WTC11 (cell line): ENCODE results near the gene TOMM5. TPM values are rescaled to one million over a fixed set of nuclear protein-coding genes. Genes with fewer than 3 reads are reported as not detected.

Experiments used
- ATAC-seq: fragments of 200-7000 bp; cut with Tn5 transposase; 2 replicates; pipeline ENCODE4 v1.10.0; 2021; ENCODE audit warnings: mild to moderate bottlenecking, moderate library complexity
- CTCF ChIA-PET: fragments of 300-600 bp; sonication (Branson Sonifier 250); formaldehyde crosslinking; loops from one replicate; lab custom pipeline; 2021; ENCODE audit warnings: antibody characterized with exemption; lab: Charles Lee
- POLR2A ChIA-PET: fragments of 350-600 bp; sonication (Branson Sonifier 250); formaldehyde crosslinking; loops from one replicate; lab custom pipeline; 2021; ENCODE audit warnings: antibody characterized with exemption; lab: Charles Lee
- DNase-seq: peaks from one replicate; pipeline ENCODE4 v3.0.0; 2021; ENCODE audit warnings: low spot score
- H3K27ac Mint-ChIP-seq: 2 replicates; pipeline ENCODE4 v1.8.0; 2021; ENCODE audit warnings: mixed read lengths
- H3K27me3 Mint-ChIP-seq: 2 replicates; pipeline ENCODE4 v1.8.0; 2021; ENCODE audit warnings: low read depth, mild to moderate bottlenecking, moderate library complexity, mixed read lengths
- H3K36me3 Mint-ChIP-seq: 2 replicates; pipeline ENCODE4 v1.8.0; 2021; ENCODE audit warnings: mixed read lengths
- H3K4me1 Mint-ChIP-seq: 2 replicates; pipeline ENCODE4 v1.8.0; 2022; ENCODE audit warnings: mixed read lengths
- H3K4me3 Mint-ChIP-seq: 2 replicates; pipeline ENCODE4 v1.8.0; 2021; ENCODE audit warnings: mild to moderate bottlenecking, moderate library complexity, mixed read lengths
- H3K9me3 Mint-ChIP-seq: 2 replicates; pipeline ENCODE4 v1.8.0; 2021; ENCODE audit warnings: mixed read lengths
- CREB1 ChIP-seq: sonication (generic); formaldehyde crosslinking; IDR thresholded peaks from 2 replicates; pipeline ENCODE4 v1.8.0; 2023; ENCODE audit warnings: mild to moderate bottlenecking, missing genetic modification reagents
- E2F5 ChIP-seq: sonication (generic); formaldehyde crosslinking; IDR thresholded peaks from 2 replicates; pipeline ENCODE4 v1.8.1; 2022; ENCODE audit warnings: mild to moderate bottlenecking, moderate library complexity, missing genetic modification reagents
- EMX1 ChIP-seq: fragments of 250-450 bp; sonication (Bioruptor Pico); IDR thresholded peaks from 2 replicates; pipeline ENCODE4 v1.8.0; 2021; ENCODE audit warnings: mild to moderate bottlenecking
- FOXJ3 ChIP-seq: sonication (generic); formaldehyde crosslinking; IDR thresholded peaks from 2 replicates; pipeline ENCODE4 v1.9.0; 2021; ENCODE audit warnings: missing genetic modification reagents, mild to moderate bottlenecking, borderline replicate concordance
- GABPB1 ChIP-seq: sonication (generic); formaldehyde crosslinking; IDR thresholded peaks from 2 replicates; pipeline ENCODE4 v1.8.1; 2023; ENCODE audit warnings: mild to moderate bottlenecking, missing genetic modification reagents
- JUN ChIP-seq: sonication (generic); formaldehyde crosslinking; IDR thresholded peaks from 2 replicates; pipeline ENCODE4 v1.8.0; 2023; ENCODE audit warnings: mild to moderate bottlenecking, missing genetic modification reagents
- MYBL2 ChIP-seq: sonication (generic); formaldehyde crosslinking; IDR thresholded peaks from 2 replicates; pipeline ENCODE4 v1.8.1; 2023; ENCODE audit warnings: mild to moderate bottlenecking, moderate library complexity, missing genetic modification reagents
- RELA ChIP-seq: sonication (generic); formaldehyde crosslinking; IDR thresholded peaks from 2 replicates; pipeline ENCODE4 v1.8.1; 2022; ENCODE audit warnings: missing genetic modification reagents, mild to moderate bottlenecking, borderline replicate concordance
- ZNF396 ChIP-seq: fragments of 250-450 bp; sonication (Bioruptor Pico); IDR thresholded peaks from 2 replicates; pipeline ENCODE4 v1.8.0; 2021; ENCODE audit warnings: mild to moderate bottlenecking, moderate library complexity, borderline replicate concordance
- ZSCAN18 ChIP-seq: fragments of 250-450 bp; sonication (Bioruptor Pico); IDR thresholded peaks from 2 replicates; pipeline ENCODE4 v2.1.2; 2022; ENCODE audit warnings: mild to moderate bottlenecking, moderate library complexity
- total RNA-seq: library from RNA; stranded (reverse); gene quantifications from 3 replicates; pipeline ENCODE4 v1.2.3, GENCODE V29; 2021
- TF ChIP-seq, protein P1 (sequence below): fragments of 250-450 bp; sonication (Bioruptor Pico); IDR thresholded peaks from 2 replicates; pipeline ENCODE4 v1.9.0; 2021; ENCODE audit warnings: mild to moderate bottlenecking

Gene TOMM5
- total RNA-seq, 1 experiment from 2014 or later: 112 TPM

GRCh38 chr9:37539634-37540033 lies 52.8 kb downstream of the TOMM5 start:
- H3K9me3 Mint-ChIP-seq: no peaks in the 10 kb centered on the region
- no peak overlapping the region for H3K27ac Mint-ChIP-seq
- ATAC-seq (no peak), DNase-seq (no peak)
- CTCF ChIA-PET: no interaction called here
- no peaks in the 10 kb centered on the region for H3K4me1 Mint-ChIP-seq
- H3K27me3 Mint-ChIP-seq: no peaks in the 10 kb centered on the region
- peaks cover 27% of the 10 kb centered on the region; the same call in 1 of the 2 replicates for H3K36me3 Mint-ChIP-seq
- H3K4me3 Mint-ChIP-seq: no peak overlapping the region
- POLR2A ChIA-PET: no interaction called here
- TF ChIP-seq E2F5 (CRISPR knock-in tag) (no peak), FOXJ3 (CRISPR knock-in tag) (no peak), JUN (CRISPR knock-in tag) (no peak), ZNF396 (no peak), CREB1 (no peak), RELA (no peak), ZSCAN18 (CRISPR knock-in tag) (no peak), GABPB1 (CRISPR knock-in tag) (no peak), EMX1 (CRISPR knock-in tag) (no peak), MYBL2 (CRISPR knock-in tag) (no peak)
- TF ChIP-seq, protein P1, sequence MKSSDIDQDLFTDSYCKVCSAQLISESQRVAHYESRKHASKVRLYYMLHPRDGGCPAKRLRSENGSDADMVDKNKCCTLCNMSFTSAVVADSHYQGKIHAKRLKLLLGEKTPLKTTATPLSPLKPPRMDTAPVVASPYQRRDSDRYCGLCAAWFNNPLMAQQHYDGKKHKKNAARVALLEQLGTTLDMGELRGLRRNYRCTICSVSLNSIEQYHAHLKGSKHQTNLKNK: no peak
- TF ChIP-seq, all 79 proteins: peak for 0

Other genes with a start within 250 kb of the TOMM5 start
- gene GRHPR, start 169.9 kb downstream of the TOMM5 start, total RNA-seq: 80.7 to 103 TPM (median 102 TPM) in 3 replicates
- 13.2 to 16.7 TPM (median 13.6 TPM) in 3 replicates for gene ZBTB5, start 127.1 kb downstream of the TOMM5 start, total RNA-seq
- 31.4 to 39.6 TPM (median 38.8 TPM) in 3 replicates for gene POLR1E, start 106.6 kb downstream of the TOMM5 start, total RNA-seq
- gene FBXO10, start 16.2 kb downstream of the TOMM5 start, total RNA-seq: 14.0 to 14.7 TPM (median 14.4 TPM) in 3 replicates
- gene FRMPD1, start 58.4 kb upstream of the TOMM5 start, total RNA-seq: 0.14 to 0.26 TPM (median 0.14 TPM) in 3 replicates
- gene TRMT10B, start 161.2 kb upstream of the TOMM5 start, total RNA-seq: 6.1 to 7.2 TPM (median 7.2 TPM) in 3 replicates
- 69.9 to 73.8 TPM (median 71.0 TPM) in 3 replicates for gene EXOSC3, start 192.5 kb upstream of the TOMM5 start, total RNA-seq
- 11.7 to 14.2 TPM (median 14.2 TPM) in 3 replicates for gene DCAF10, start 208.2 kb upstream of the TOMM5 start, total RNA-seq